Endothelial cell of umbilical vein (primary cell): ENCODE data around the gene APEH. TPM values are rescaled to one million over a fixed set of nuclear protein-coding genes. Genes with fewer than 3 reads are reported as not detected.

Experiments used
- BruUV-seq: library from RNA; stranded (reverse); fragments of 400-500 nt; replicated peaks from 2 replicates; lab custom pipeline; 2021; lab: Mats Ljungman, UMichigan
- CTCF ChIA-PET: fragments of 300-600, 350-600 bp; sonication (Branson Sonifier 250); formaldehyde crosslinking; loops from one replicate; lab custom pipeline; 2021; ENCODE audit warnings: antibody characterized with exemption, inconsistent platforms; lab: Charles Lee
- POLR2A ChIA-PET: fragments of 300-600, 350-600 bp; sonication (Branson Sonifier 250); formaldehyde crosslinking; loops from one replicate; lab custom pipeline; 2021; ENCODE audit warnings: antibody characterized with exemption, inconsistent platforms; lab: Charles Lee
- DNase-seq: peaks from one replicate; pipeline ENCODE4 v3.0.0-alpha.2; 2011; ENCODE audit warnings: low read depth, low spot score
- FAIRE-seq: peaks from 2 replicates; lab custom pipeline; 2011; peaks lifted over from hg19 to GRCh38; lab: Jason Lieb, UNC
- H2AFZ ChIP-seq: 2 replicates; pipeline ENCODE4 v1.6.0; 2012; ENCODE audit warnings: low read depth, low read length, control low read depth, inconsistent platforms
- H3K27ac ChIP-seq: 2 replicates; pipeline ENCODE4 v1.5.1; 2011; ENCODE audit warnings: low read depth, mild to moderate bottlenecking, control low read depth, low read length, moderate library complexity; ENCODE audit not compliant: insufficient read depth
- H3K27me3 ChIP-seq, 2 experiments: 2 replicates each; pipeline versions ENCODE4 v1.6.0 to v1.6.1; 2011; ENCODE audit warnings: low read length in 2 of 2, mixed read lengths in 1 of 2; ENCODE audit not compliant: control insufficient read depth in 2 of 2, insufficient read depth in 2 of 2
- H3K36me3 ChIP-seq, 2 experiments: 2 replicates in 1 of 2; 3 replicates in 1 of 2; pipeline ENCODE4 v1.5.1; 2011; ENCODE audit warnings: low read length in 2 of 2, mild to moderate bottlenecking in 1 of 2, moderate library complexity in 1 of 2; ENCODE audit not compliant: control insufficient read depth in 2 of 2, insufficient read depth in 2 of 2; ENCODE audit errors: extremely low read depth in 1 of 2
- H3K4me1 ChIP-seq: 3 replicates; pipeline ENCODE4 v1.5.1; 2011; ENCODE audit warnings: mild to moderate bottlenecking, low read length; ENCODE audit not compliant: control insufficient read depth, insufficient read depth; ENCODE audit errors: extremely low read depth
- H3K4me2 ChIP-seq: 2 replicates; pipeline ENCODE4 v1.6.1; 2011; ENCODE audit warnings: low read length, control low read depth, mixed read lengths; ENCODE audit not compliant: insufficient read depth
- H3K4me3 ChIP-seq, 3 experiments: fragments of 200-600 bp in 1 of 3; sonication (generic), shearing (Covaris generic) in 1 of 3; replicated peaks in 1 of 3; 2 replicates each; pipeline ENCODE4 v1.5.1; 2011 to 2016; ENCODE audit warnings: control low read depth in 3 of 3, low read length in 3 of 3, mild to moderate bottlenecking in 2 of 3, inconsistent platforms in 1 of 3, low read depth in 1 of 3, moderate library complexity in 1 of 3; ENCODE audit not compliant: insufficient read depth in 1 of 3
- H3K79me2 ChIP-seq: 2 replicates; pipeline ENCODE4 v1.6.0; 2012; ENCODE audit warnings: low read length, inconsistent platforms; ENCODE audit not compliant: control insufficient read depth, insufficient read depth
- H3K9ac ChIP-seq: replicated peaks from 2 replicates; pipeline ENCODE3; 2011; ENCODE audit warnings: low read length, control low read depth; ENCODE audit not compliant: insufficient read depth; ENCODE audit errors: extremely low read depth
- H3K9me1 ChIP-seq: replicated peaks from 3 replicates; pipeline ENCODE4 v1.6.0; 2011; ENCODE audit warnings: mild to moderate bottlenecking, low read length; ENCODE audit not compliant: control insufficient read depth, insufficient read depth; ENCODE audit errors: extremely low read depth
- H3K9me3 ChIP-seq: replicated peaks from 2 replicates; pipeline ENCODE4 v1.5.1; 2012; ENCODE audit warnings: low read length, inconsistent platforms; ENCODE audit not compliant: control insufficient read depth, insufficient read depth
- H4K20me1 ChIP-seq: replicated peaks from 2 replicates; pipeline ENCODE3; 2011; ENCODE audit warnings: mild to moderate bottlenecking, low read length; ENCODE audit not compliant: control insufficient read depth, insufficient read depth; ENCODE audit errors: extremely low read depth
- EZH2 ChIP-seq: IDR thresholded peaks from 2 replicates; pipeline ENCODE4 v1.6.1; 2012; ENCODE audit warnings: borderline replicate concordance, low read depth, mild to moderate bottlenecking, moderate library complexity, low read length, inconsistent platforms; ENCODE audit not compliant: severe bottlenecking
- FOS ChIP-seq: IDR thresholded peaks from 2 replicates; pipeline ENCODE4 v1.6.1; 2011; ENCODE audit warnings: mild to moderate bottlenecking, low read length, moderate library complexity, borderline replicate concordance; ENCODE audit not compliant: insufficient read depth
- GATA2 ChIP-seq: IDR thresholded peaks from 2 replicates; pipeline ENCODE4 v1.7.0; 2011; ENCODE audit warnings: low read depth, mild to moderate bottlenecking, moderate library complexity, mixed read lengths, low read length; ENCODE audit not compliant: insufficient read length, insufficient read depth
- JUN ChIP-seq: IDR thresholded peaks from 2 replicates; pipeline ENCODE4 v1.6.1; 2011; ENCODE audit warnings: borderline replicate concordance, low read depth; ENCODE audit not compliant: insufficient read length, insufficient read depth
- MAX ChIP-seq: IDR thresholded peaks from 2 replicates; pipeline ENCODE4 v1.6.1; 2011; ENCODE audit not compliant: insufficient read depth, insufficient read length
- MYC ChIP-seq: IDR thresholded peaks from one replicate; pipeline ENCODE4 v1.6.1; 2011; ENCODE audit warnings: mild to moderate bottlenecking, low read depth, low read length
- POLR2A ChIP-seq: IDR thresholded peaks from 2 replicates; pipeline ENCODE4 v1.6.1; 2012; ENCODE audit warnings: low read depth, mild to moderate bottlenecking, control low read depth, low read length
- POLR2AphosphoS5 ChIP-seq: IDR thresholded peaks from 2 replicates; pipeline ENCODE4 v1.6.1; 2012; ENCODE audit warnings: low read depth, mild to moderate bottlenecking, control low read depth, low read length, moderate library complexity; ENCODE audit not compliant: insufficient read depth
- dilution Hi-C: fragments of 300-500 bp; cut with MboI; formaldehyde crosslinking; loops from one replicate; pipeline ENCODE4 v1.15.0; 2019; ENCODE audit warnings: low sequenced_read_pairs; ENCODE audit not compliant: extremely low pct_ligation_motif_present
- intact Hi-C: fragments of 100-400 bp; cut with micrococcal nuclease; formaldehyde crosslinking; loops from one replicate; pipeline ENCODE4 v1.10.0; 2022
- polyA plus RNA-seq, 4 experiments: library from polyadenylated mRNA; depleted of rRNA in 3 of 4; stranded (reverse) in 3 of 4; unstranded in 1 of 4; fragments of >200 nt; gene quantifications; 2 replicates each; pipeline versions ENCODE4 v1.2.1 to v1.2.3, GENCODE V29; 2011 to 2012; ENCODE audit warnings: missing spikeins in 1 of 4
- total RNA-seq: library from RNA; stranded (reverse); gene quantifications from 2 replicates; pipeline ENCODE4 v1.2.3, GENCODE V29; 2021
- TF ChIP-seq, protein P1 (sequence below), 2 donors: IDR thresholded peaks; 1 replicate in 1 of 2; 2 replicates in 1 of 2; pipeline ENCODE4 v1.5.1; 2011; ENCODE audit warnings: low read length in 2 of 2, mild to moderate bottlenecking in 2 of 2, moderate library complexity in 2 of 2, control low read depth in 1 of 2, inconsistent platforms in 1 of 2, low read depth in 1 of 2; ENCODE audit not compliant: insufficient read depth in 1 of 2; ENCODE audit errors: extremely low read depth in 1 of 2

The APEH gene
- total and polyA plus RNA-seq, 2 donors (not counting 3 experiments of a cell fraction or from before 2014, with no cell fraction given), result 68.2 to 74.3 TPM

DNA sequence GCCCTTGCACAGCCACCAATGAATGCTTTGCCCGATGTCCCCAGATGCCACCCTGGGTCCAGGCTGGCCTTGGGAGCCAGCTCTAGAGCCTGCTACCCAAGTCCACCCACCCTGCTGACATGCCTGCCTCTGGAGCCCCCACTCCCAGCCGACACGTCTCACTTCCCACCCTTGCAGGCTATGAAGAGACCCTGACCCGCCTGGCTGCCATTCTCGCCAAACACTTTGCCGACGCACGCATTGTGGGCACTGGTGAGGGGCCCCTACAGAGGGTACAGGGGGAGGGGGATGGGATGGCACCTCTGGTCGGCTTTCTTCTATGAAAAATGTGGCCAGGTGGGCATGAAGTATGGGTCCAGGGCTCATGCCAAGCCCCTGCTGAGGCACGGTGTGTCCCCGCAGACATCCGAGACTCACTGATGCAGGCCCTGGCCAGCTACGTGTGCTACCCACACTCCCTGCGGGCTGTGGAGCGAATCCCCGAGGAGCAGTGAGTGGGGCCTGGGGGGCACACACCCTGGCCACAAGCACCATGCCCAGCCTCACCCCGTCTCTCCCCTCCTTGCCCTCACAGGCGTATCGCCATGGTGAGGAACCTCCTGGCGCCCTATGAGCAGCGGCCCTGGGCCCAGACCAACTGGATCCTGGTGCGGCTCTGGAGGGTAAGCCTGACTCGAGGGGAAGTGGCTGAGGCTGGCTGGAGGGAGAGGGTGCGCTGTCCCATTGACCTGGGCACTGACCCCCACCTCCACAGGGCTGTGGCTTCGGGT is 39.4 kb downstream of the APEH start:
- FAIRE-seq, result no peak
- Histone ChIP-seq H2AFZ (no peak overlapping the region), H3K4me2 (no peak overlapping the region), H3K27me3 (no peaks in the 10 kb centered on the region), H3K9ac (no peak overlapping the region), H3K79me2 (no peaks in the 10 kb centered on the region), H3K9me3 (no peaks in the 10 kb centered on the region), H4K20me1 (no peaks in the 10 kb centered on the region), H3K27ac (no peak overlapping the region), H3K9me1 (no peaks in the 10 kb centered on the region), H3K36me3 (peaks cover 0 to 3% of the 10 kb centered on the region in 2 experiments), H3K4me3 (no peak overlapping the region), H3K4me1 (no peaks in the 10 kb centered on the region)
- no peak for TF ChIP-seq MYC
- no peak for TF ChIP-seq EZH2
- no peak for TF ChIP-seq JUN
- no peak for TF ChIP-seq MAX
- TF ChIP-seq FOS, result no peak
- TF ChIP-seq, protein P1, sequence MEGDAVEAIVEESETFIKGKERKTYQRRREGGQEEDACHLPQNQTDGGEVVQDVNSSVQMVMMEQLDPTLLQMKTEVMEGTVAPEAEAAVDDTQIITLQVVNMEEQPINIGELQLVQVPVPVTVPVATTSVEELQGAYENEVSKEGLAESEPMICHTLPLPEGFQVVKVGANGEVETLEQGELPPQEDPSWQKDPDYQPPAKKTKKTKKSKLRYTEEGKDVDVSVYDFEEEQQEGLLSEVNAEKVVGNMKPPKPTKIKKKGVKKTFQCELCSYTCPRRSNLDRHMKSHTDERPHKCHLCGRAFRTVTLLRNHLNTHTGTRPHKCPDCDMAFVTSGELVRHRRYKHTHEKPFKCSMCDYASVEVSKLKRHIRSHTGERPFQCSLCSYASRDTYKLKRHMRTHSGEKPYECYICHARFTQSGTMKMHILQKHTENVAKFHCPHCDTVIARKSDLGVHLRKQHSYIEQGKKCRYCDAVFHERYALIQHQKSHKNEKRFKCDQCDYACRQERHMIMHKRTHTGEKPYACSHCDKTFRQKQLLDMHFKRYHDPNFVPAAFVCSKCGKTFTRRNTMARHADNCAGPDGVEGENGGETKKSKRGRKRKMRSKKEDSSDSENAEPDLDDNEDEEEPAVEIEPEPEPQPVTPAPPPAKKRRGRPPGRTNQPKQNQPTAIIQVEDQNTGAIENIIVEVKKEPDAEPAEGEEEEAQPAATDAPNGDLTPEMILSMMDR (IDR thresholded peaks at IDR 0.05; ENCODE audit: extremely low read depth in 1 of 2, insufficient read depth in 1 of 2, low read depth in 1 of 2, low read length in 2 of 2), result no peak
- TF ChIP-seq POLR2AphosphoS5, result no peak
- no peak for TF ChIP-seq POLR2A
- no peak for TF ChIP-seq GATA2
- no TSS peak for BruUV-seq
- CTCF ChIA-PET, result interaction anchor here (1.1 kb wide), 2 partner anchors 10 to 13 kb away, joined by 3 read pairs; no protein-coding TSS in a partner anchor
- DNase-seq, result no peak
- dilution Hi-C loops (no loop called here), intact Hi-C loops (no loop called here)
- POLR2A ChIA-PET, result no interaction called here
